Measurements from ENCODE around the gene TMEM185B.
"Not testable (repeated sequence)": the region's sequence is repeated elsewhere in the genome, so short reads cannot be mapped to it uniquely, and the experiment has no call there.

TMEM185B gene

GRCh38 chr2:120223034-120223912 lies at the start of gene TMEM185B:
TSS of gene TMEM185B (minus strand) at chr2:120223400. CDS start at chr2:120222976, 424 bp downstream.
- DNase-seq (ENCODE audit: low read depth), result peak; percentile 82

- DNase-seq (ENCODE audit: low read depth), result no peak
Observed at GRCh38 chr2:120271711-120272379, 48.6 kb upstream of the TMEM185B start.

- DNase-seq (ENCODE audit: low read depth), result no peak
Observed at GRCh38 chr2:120269816-120270215, 46.6 kb upstream of the TMEM185B start.

GRCh38 chr2:120269076-120269744 lies 46.0 kb upstream of the TMEM185B start:
- no peak for DNase-seq (ENCODE audit: low read depth)

- no peak for DNase-seq (ENCODE audit: low read depth)
Observed at GRCh38 chr2:120267348-120267747, 44.1 kb upstream of the TMEM185B start.

- DNase-seq (ENCODE audit: low read depth), result no peak
Observed at GRCh38 chr2:120265006-120265405, 41.8 kb upstream of the TMEM185B start.

DNA sequence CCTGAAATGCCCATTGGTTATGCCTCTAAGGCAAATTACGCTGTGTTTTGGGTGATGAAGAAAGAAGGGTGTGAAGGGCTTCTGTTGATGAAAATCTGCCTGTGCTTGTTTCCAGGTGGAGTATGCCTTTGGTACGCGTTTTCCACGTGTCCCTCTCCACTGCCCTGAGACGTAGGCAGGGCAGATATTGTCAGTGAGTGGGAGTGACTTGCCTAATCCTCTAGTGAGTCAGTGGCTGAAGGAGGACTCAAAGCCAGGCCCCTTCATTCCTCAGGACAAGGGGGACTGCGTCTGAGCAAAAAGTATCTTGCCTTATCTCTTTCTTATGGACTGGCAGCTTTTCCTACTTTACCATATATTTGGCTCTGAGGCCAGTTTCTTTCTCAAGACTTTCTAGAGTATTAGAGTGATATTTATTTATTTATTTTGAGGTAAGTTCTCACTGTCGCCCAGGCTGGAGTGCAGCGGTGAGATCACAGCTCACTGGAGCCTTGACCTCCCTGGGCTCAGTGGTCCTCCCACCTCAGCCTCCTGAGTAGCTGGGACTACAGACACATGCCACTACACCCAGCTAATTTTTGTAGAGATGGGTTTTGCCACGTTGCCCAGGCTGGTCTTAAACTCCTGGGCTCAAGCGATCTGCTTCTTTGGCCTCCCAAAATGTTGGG lies 39.7 kb upstream of the TMEM185B start:
- no peak for DNase-seq (ENCODE audit: low read depth)

GRCh38 chr2:120262150-120262549 lies 39.0 kb upstream of the TMEM185B start:
- DNase-seq (ENCODE audit: low read depth), result no peak

DNA sequence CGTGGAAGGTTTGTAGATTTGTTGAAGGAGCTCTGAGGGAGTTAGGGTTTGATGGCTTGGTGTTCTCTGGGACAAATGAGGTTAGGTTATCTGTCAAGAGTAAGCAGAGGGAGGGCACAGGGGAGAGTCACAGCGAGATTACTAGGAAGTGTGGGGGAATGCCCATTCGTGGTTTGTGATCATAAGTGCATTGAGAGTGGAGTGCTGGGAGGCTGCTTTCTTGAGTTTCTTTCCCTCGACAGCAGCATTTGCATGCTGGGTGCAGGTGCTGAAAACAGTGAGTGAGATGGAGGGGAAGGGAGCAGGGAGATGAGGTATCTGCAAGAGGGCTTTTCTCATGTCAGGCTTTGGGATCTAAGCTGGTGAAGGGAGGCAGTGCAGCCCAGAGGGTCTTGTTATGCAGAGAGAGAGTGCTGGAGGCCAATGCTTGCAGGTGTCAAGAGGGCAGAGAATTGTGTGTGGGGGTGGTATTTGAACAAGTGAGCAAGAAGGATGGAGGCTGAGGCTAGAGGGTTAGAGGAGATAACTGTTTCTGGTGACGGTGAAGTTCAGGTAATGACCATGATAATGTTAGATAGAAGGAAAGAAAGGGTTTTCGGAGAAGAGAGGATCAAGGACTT lies 38.3 kb upstream of the TMEM185B start:
- no peak for DNase-seq (ENCODE audit: low read depth)

DNA sequence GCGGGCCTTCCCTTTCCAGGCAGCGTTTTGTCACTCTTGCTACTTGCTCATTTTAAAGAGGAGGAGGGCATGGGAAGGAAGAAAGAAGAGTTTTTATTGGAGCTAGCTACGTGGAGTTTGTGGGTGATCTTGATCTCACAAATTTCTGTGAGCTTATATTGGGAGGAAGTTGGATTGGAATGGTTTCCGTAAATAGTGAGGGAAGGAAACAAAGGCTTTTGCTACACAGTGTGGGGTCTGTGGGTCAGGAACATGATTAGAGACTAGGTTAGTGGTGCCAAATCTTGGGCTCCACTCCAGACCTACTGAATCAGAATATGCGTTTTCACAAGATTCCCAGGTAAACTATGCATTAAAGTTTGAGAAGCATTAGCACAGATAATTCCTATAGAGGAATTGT lies 37.5 kb upstream of the TMEM185B start:
- no peak for DNase-seq (ENCODE audit: low read depth)

DNA sequence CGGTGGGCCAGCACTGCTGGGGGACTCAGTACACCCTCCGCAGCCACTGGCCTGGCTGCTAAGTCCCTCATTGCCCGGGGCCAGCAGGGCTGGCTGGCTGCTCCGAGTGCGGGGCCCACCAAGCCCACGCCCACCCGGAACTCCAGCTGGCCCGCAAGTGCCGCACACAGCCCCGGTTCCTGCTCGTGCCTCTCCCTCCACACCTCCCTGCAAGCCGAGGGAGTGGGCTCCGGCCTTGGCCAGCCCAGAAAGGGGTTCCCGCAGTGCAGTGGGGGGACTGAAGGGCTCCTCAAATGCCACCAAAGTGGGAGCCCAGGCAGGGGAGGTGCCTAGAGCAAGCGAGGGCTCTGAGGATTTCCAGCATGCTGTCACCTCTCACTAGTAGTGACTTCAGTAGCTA lies 36.7 kb upstream of the TMEM185B start:
- not testable (repeated sequence) for DNase-seq (ENCODE audit: low read depth)

- DNase-seq (ENCODE audit: low read depth), result no peak
Observed at GRCh38 chr2:120258196-120258595, 35.0 kb upstream of the TMEM185B start.

DNA sequence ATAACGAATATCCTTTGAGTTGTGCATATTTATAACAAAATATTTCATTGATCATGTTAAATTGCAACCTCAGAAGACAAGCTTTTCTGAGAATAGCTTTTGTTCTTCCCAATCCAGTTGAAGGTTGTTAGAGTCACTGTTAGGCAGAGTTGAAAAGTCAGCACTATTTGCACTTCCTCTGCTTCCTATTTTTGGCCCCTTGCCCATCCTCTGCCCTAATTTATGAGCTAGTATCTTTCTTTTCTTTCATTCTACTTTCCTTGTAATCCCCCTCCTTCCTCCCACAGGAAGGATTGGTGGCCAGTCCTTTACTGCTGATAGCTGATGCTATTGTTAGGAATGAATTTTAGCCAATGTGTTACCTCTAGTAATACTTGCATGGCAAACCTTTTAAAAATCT lies 34.3 kb upstream of the TMEM185B start:
- DNase-seq (ENCODE audit: low read depth), result no peak

GRCh38 chr2:120256651-120257000 lies 33.4 kb upstream of the TMEM185B start:
- no peak for DNase-seq (ENCODE audit: low read depth)

GRCh38 chr2:120255986-120256650 lies 32.9 kb upstream of the TMEM185B start:
- DNase-seq (ENCODE audit: low read depth), result no peak

GRCh38 chr2:120255071-120255470 lies 31.9 kb upstream of the TMEM185B start:
- no peak for DNase-seq (ENCODE audit: low read depth)

DNA sequence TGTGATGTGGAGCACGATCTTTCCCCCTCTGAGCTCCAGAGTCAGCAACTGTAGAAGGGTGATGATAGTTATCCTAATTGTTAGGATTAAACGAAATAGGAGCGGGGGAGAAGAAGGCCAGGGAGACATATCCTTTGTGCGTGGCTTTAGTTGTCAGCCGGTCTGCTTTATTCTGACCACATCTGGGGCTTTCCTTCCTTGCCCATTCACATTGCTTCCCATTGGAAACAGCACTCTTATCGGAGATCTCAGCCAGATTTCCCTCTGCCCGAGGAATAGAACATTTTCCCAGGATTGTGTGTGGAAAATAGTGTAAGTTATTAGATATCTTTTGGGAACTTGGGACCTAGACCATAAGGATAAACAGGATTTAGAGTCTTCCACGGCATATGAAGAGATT lies 31.0 kb upstream of the TMEM185B start:
- DNase-seq (ENCODE audit: low read depth), result no peak

DNA sequence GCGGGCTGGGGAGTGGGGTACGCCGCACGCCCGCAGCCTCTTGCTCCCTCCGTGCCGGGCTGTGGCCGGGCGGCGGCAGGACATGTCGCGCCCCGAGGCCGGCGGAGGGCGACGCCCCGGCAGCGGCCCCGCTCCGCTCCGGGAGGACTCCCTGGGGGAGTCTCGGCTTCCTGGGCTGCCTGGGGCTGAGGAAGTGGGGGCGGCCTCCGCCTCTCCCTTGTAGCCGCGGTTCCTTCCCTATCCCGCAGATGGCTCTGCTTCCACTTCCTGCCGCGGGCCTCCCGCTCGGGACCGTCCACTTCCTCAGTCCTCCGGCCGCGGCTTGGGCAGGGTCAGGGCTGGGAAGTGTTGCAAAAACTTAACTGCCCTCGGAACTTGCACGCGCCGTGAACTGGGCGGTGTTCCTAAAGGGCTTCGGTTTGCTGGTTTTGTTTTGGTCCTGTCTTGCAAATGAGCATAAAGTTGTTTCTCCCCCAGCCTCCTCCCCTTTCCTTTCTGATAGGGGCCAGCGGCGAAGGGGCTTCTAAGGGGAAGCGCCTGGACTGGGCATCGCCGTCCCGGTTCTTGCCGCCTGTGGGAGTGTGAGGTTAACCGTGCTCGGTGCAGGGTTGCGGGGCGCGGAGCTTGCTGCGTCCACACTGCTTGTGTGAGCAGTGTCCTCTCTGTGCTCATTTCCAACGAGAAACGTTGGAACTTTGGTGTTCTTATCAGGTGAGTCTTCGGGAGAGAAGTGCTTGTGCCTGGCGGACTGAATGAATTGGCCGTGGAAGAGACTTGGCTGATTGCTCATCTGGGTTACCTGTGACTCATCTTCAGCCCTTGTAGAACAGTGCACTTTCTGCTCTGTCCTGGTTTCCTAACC lies 30.1 kb upstream of the TMEM185B start:
- DNase-seq (ENCODE audit: low read depth), result peak; percentile 28

GRCh38 chr2:120252225-120253020 lies 29.2 kb upstream of the TMEM185B start, which contains the start of gene RALB:
TSS of gene RALB (plus strand) at chr2:120252852. CDS start at chr2:120278665, 25,813 bp downstream.
- DNase-seq (ENCODE audit: low read depth), result peak; percentile 97

DNA sequence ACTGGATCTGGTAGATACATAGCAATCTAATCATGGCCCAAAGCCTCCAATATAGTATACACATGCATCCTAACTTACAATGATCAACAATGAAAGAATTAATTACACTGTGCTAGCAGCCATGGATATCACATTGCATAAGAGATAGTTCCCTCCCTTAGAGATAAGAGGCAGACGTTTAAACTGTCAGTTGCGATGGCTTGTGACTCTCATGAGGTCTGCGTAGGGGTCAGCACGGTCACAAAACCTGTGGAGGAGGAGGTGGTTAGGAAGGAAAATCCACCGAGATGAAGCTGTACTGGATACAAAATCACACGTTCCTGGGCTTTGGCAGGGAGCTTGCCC lies 28.7 kb upstream of the TMEM185B start:
- no peak for DNase-seq (ENCODE audit: low read depth)
